ENCODE data around the gene RBM19. TPM values are rescaled to one million over a fixed set of nuclear protein-coding genes. Genes with fewer than 3 reads are reported as not detected.

RBM19 gene
- total and polyA plus RNA-seq, 4 donors: 7.9 to 18.7 (median 9.0) TPM

- no peaks in the 10 kb centered on the region for H3K27me3 ChIP-seq (ENCODE audit: control insufficient read depth in 4 of 4, insufficient read depth in 4 of 4, low read length in 3 of 4)
- peaks cover 2 to 81% (median 39%) of the 10 kb centered on the region in 4 donors for H3K36me3 ChIP-seq (ENCODE audit: control insufficient read depth in 4 of 4, insufficient read depth in 3 of 4, low read depth in 1 of 4, low read length in 3 of 4)
- H3K9me3 ChIP-seq (ENCODE audit: control insufficient read depth in 4 of 4, low read length in 3 of 4): no peaks in the 10 kb centered on the region
- no peak overlapping the region for H3K4me3 ChIP-seq (ENCODE audit: low read depth in 1 of 3, low read length in 3 of 3)
- DNase-seq (ENCODE audit: low spot score): no peak
- 96% methylated on average over 14 of the region's 14 CpGs for WGBS
- H3K4me1 ChIP-seq (ENCODE audit: control insufficient read depth in 4 of 4, insufficient read depth in 4 of 4, low read length in 3 of 4): no peaks in the 10 kb centered on the region
- no peak overlapping the region for H3K27ac ChIP-seq (ENCODE audit: low read depth in 1 of 2, low read length in 2 of 2)
- TF ChIP-seq FOXA1 (IDR thresholded peaks at IDR 0.05): no peak
- TF ChIP-seq EGR1 (IDR thresholded peaks at IDR 0.05; ENCODE audit: low read depth in 2 of 2): no peak
- no peak for TF ChIP-seq CTCF (IDR thresholded peaks at IDR 0.05; ENCODE audit: low read depth, low read length, missing input control)
- no peak for TF ChIP-seq JUND (IDR thresholded peaks at IDR 0.05)
- no peak for TF ChIP-seq HNF4A (conservative IDR thresholded peaks at IDR 0.05)
- no peak for TF ChIP-seq RAD21 (IDR thresholded peaks at IDR 0.05)
- TF ChIP-seq ZBTB33 (IDR thresholded peaks at IDR 0.05): no peak
- TF ChIP-seq HNF4G (IDR thresholded peaks at IDR 0.05): no peak
- no peak for TF ChIP-seq FOXA2 (IDR thresholded peaks at IDR 0.05)
- no peak for TF ChIP-seq REST (IDR thresholded peaks at IDR 0.05)
- no peak for TF ChIP-seq NR2F2 (IDR thresholded peaks at IDR 0.05)
- TF ChIP-seq RXRA (IDR thresholded peaks at IDR 0.05): no peak
- TF ChIP-seq TAF1 (conservative IDR thresholded peaks at IDR 0.05): no peak
- TF ChIP-seq YY1 (IDR thresholded peaks at IDR 0.05): no peak
- TF ChIP-seq ATF3 (IDR thresholded peaks at IDR 0.05): no peak
- no peak for TF ChIP-seq MAX (IDR thresholded peaks at IDR 0.05)
- TF ChIP-seq SP1 (IDR thresholded peaks at IDR 0.05): no peak
- TF ChIP-seq GABPA (IDR thresholded peaks at IDR 0.05 in 1 of 2, conservative IDR thresholded peaks at IDR 0.05 in 1 of 2): no peak
- H3K9ac ChIP-seq (ENCODE audit: low read depth in 1 of 2, low read length in 2 of 2): no peak overlapping the region
Observed at GRCh38 chr12:113959096-113959495, 7.0 kb downstream of the RBM19 start.
